B cell (primary cell): ENCODE measurements around the gene RAD23A.

Source experiments
- CTCF ChIP-seq: fragments of 200-600 bp; IDR thresholded peaks from one replicate; pipeline ENCODE4 v1.8.0; 2022; ENCODE audit warnings: antibody characterized with exemption, mild to moderate bottlenecking
- EZH2 ChIP-seq: IDR thresholded peaks from 2 replicates; pipeline ENCODE4 v1.6.1; 2012; ENCODE audit warnings: borderline replicate concordance, low read depth, mild to moderate bottlenecking, moderate library complexity, low read length; ENCODE audit not compliant: insufficient read depth, poor library complexity, severe bottlenecking

- TF ChIP-seq CTCF (no peak), EZH2 (no peak)
Measured at GRCh38 chr19:12930002-12930645, 15.5 kb upstream of the RAD23A start.
